ENCODE results near the gene FJX1.

FJX1 gene

DNA sequence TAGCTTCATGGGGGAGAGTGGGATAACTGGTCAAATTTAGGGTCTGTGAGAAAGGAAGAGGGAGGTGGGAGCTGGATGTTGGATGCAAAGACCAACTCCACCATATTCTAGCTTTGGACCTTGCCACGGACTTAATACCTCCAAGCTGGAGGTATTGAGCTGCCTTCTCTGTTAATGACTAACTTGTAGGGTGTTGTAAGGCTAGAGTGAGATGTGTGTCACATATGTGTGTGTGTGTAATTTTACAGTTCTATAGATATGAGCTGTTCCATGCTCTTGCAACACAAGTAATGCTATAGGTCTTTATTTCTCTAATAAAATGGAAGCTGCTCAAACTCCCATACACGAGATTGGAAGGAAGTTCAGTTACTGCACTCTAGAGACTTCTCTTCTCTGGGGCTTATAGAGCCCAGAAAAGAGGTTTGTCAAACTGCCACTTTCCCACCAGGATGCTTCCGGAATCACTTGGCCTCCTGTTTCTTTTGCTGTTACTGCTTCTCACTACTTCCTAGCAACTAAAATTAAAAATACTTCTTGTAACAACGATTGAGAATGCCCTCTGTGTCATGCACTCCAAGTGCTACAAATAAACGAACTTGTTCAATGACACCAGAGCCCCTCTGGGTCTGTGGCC is 16.0 kb upstream of the FJX1 start:
- TF ChIP-seq EZH2 (IDR thresholded peaks at IDR 0.05; ENCODE audit: borderline replicate concordance, low read length), result no peak
- Histone ChIP-seq H2AFZ (ENCODE audit: low read length) (no peak overlapping the region), H3K36me3 (ENCODE audit: insufficient read depth, low read length) (no peaks in the 10 kb centered on the region)

GRCh38 chr11:35602979-35603378 is 15.3 kb upstream of the FJX1 start:
- Histone ChIP-seq H3K36me3 (ENCODE audit: insufficient read depth, low read length) (no peaks in the 10 kb centered on the region), H3K9me3 (ENCODE audit: low read length) (no peaks in the 10 kb centered on the region), H3K9ac (ENCODE audit: low read length) (no peak overlapping the region), H2AFZ (ENCODE audit: low read length) (no peak overlapping the region), H3F3A (ENCODE audit: insufficient read depth, low read length) (no peaks in the 10 kb centered on the region), H3K4me2 (ENCODE audit: low read length) (no peak overlapping the region), H4K20me1 (ENCODE audit: insufficient read depth, low read length) (no peaks in the 10 kb centered on the region), H3K9me2 (ENCODE audit: low read depth, low read length) (no peaks in the 10 kb centered on the region), H3K4me1 (ENCODE audit: insufficient read depth, low read length, severe bottlenecking) (no peaks in the 10 kb centered on the region), H3K27ac (ENCODE audit: low read depth, low read length, poor library complexity, severe bottlenecking) (no peak overlapping the region), H3K4me3 (ENCODE audit: low read depth, low read length, poor library complexity, severe bottlenecking) (no peak overlapping the region), H3K79me2 (ENCODE audit: insufficient read depth, low read length) (no peaks in the 10 kb centered on the region), H3K27me3 (ENCODE audit: insufficient read depth, low read length) (0 out of 2 replicates have a peak, but pooled peaks cover 4% of the 10 kb centered on the region)
- TF ChIP-seq, protein P1, sequence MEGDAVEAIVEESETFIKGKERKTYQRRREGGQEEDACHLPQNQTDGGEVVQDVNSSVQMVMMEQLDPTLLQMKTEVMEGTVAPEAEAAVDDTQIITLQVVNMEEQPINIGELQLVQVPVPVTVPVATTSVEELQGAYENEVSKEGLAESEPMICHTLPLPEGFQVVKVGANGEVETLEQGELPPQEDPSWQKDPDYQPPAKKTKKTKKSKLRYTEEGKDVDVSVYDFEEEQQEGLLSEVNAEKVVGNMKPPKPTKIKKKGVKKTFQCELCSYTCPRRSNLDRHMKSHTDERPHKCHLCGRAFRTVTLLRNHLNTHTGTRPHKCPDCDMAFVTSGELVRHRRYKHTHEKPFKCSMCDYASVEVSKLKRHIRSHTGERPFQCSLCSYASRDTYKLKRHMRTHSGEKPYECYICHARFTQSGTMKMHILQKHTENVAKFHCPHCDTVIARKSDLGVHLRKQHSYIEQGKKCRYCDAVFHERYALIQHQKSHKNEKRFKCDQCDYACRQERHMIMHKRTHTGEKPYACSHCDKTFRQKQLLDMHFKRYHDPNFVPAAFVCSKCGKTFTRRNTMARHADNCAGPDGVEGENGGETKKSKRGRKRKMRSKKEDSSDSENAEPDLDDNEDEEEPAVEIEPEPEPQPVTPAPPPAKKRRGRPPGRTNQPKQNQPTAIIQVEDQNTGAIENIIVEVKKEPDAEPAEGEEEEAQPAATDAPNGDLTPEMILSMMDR (IDR thresholded peaks at IDR 0.05; ENCODE audit: low read length), result no peak
- no peak for TF ChIP-seq EZH2 (IDR thresholded peaks at IDR 0.05; ENCODE audit: borderline replicate concordance, low read length)

More for the DNA sequence above, 16.0 kb upstream of the FJX1 start:
- Histone ChIP-seq H3K4me2 (ENCODE audit: low read length) (no peak overlapping the region), H3K4me1 (ENCODE audit: insufficient read depth, low read length, severe bottlenecking) (no peaks in the 10 kb centered on the region), H3K4me3 (ENCODE audit: low read depth, low read length, poor library complexity, severe bottlenecking) (no peak overlapping the region), H3K9ac (ENCODE audit: low read length) (no peak overlapping the region), H4K20me1 (ENCODE audit: insufficient read depth, low read length) (no peaks in the 10 kb centered on the region), H3F3A (ENCODE audit: insufficient read depth, low read length) (no peaks in the 10 kb centered on the region), H3K9me2 (ENCODE audit: low read depth, low read length) (no peaks in the 10 kb centered on the region), H3K27me3 (ENCODE audit: insufficient read depth, low read length) (0 out of 2 replicates have a peak, but pooled peaks cover 4% of the 10 kb centered on the region), H3K9me3 (ENCODE audit: low read length) (no peaks in the 10 kb centered on the region), H3K27ac (ENCODE audit: low read depth, low read length, poor library complexity, severe bottlenecking) (no peak overlapping the region), H3K79me2 (ENCODE audit: insufficient read depth, low read length) (no peaks in the 10 kb centered on the region)

- no peak for TF ChIP-seq EZH2 (IDR thresholded peaks at IDR 0.05; ENCODE audit: borderline replicate concordance, low read length)
- TF ChIP-seq, protein P1 (IDR thresholded peaks at IDR 0.05; ENCODE audit: low read length), result no peak
- H3K4me1 ChIP-seq (ENCODE audit: insufficient read depth, low read length, severe bottlenecking), result no peaks in the 10 kb centered on the region
Observed at GRCh38 chr11:35605706-35606105, 12.6 kb upstream of the FJX1 start.

GRCh38 chr11:35606206-35606605 is 12.1 kb upstream of the FJX1 start:
- H2AFZ ChIP-seq (ENCODE audit: low read length), result no peak overlapping the region

More at GRCh38 chr11:35605706-35606105, 12.6 kb upstream of the FJX1 start:
- no peaks in the 10 kb centered on the region for H3K36me3 ChIP-seq (ENCODE audit: insufficient read depth, low read length)
- H3K9ac ChIP-seq (ENCODE audit: low read length), result no peak overlapping the region
- H3K9me3 ChIP-seq (ENCODE audit: low read length), result no peaks in the 10 kb centered on the region
- H3K27me3 ChIP-seq (ENCODE audit: insufficient read depth, low read length), result 0 out of 2 replicates have a peak, but pooled peaks cover 8% of the 10 kb centered on the region
- no peaks in the 10 kb centered on the region for H3K9me2 ChIP-seq (ENCODE audit: low read depth, low read length)
- H3K4me3 ChIP-seq (ENCODE audit: low read depth, low read length, poor library complexity, severe bottlenecking), result no peak overlapping the region
- no peaks in the 10 kb centered on the region for H3K79me2 ChIP-seq (ENCODE audit: insufficient read depth, low read length)
- H4K20me1 ChIP-seq (ENCODE audit: insufficient read depth, low read length), result no peaks in the 10 kb centered on the region
- no peak overlapping the region for H3K4me2 ChIP-seq (ENCODE audit: low read length)
- H3K27ac ChIP-seq (ENCODE audit: low read depth, low read length, poor library complexity, severe bottlenecking), result no peak overlapping the region
- no peak overlapping the region for H2AFZ ChIP-seq (ENCODE audit: low read length)
- no peaks in the 10 kb centered on the region for H3F3A ChIP-seq (ENCODE audit: insufficient read depth, low read length)

More at GRCh38 chr11:35606206-35606605, 12.1 kb upstream of the FJX1 start:
- no peak overlapping the region for H3K4me2 ChIP-seq (ENCODE audit: low read length)
- H3K4me1 ChIP-seq (ENCODE audit: insufficient read depth, low read length, severe bottlenecking), result no peaks in the 10 kb centered on the region
- no peak overlapping the region for H3K27ac ChIP-seq (ENCODE audit: low read depth, low read length, poor library complexity, severe bottlenecking)
- no peaks in the 10 kb centered on the region for H3K9me2 ChIP-seq (ENCODE audit: low read depth, low read length)
- H3K27me3 ChIP-seq (ENCODE audit: insufficient read depth, low read length), result 0 out of 2 replicates have a peak, but pooled peaks cover 8% of the 10 kb centered on the region
- no peak overlapping the region for H3K9ac ChIP-seq (ENCODE audit: low read length)
- H3K79me2 ChIP-seq (ENCODE audit: insufficient read depth, low read length), result no peaks in the 10 kb centered on the region
- no peaks in the 10 kb centered on the region for H3F3A ChIP-seq (ENCODE audit: insufficient read depth, low read length)
- no peaks in the 10 kb centered on the region for H3K36me3 ChIP-seq (ENCODE audit: insufficient read depth, low read length)
- H4K20me1 ChIP-seq (ENCODE audit: insufficient read depth, low read length), result no peaks in the 10 kb centered on the region
- TF ChIP-seq EZH2 (IDR thresholded peaks at IDR 0.05; ENCODE audit: borderline replicate concordance, low read length), result no peak
- TF ChIP-seq, protein P1 (IDR thresholded peaks at IDR 0.05; ENCODE audit: low read length), result no peak
- H3K4me3 ChIP-seq (ENCODE audit: low read depth, low read length, poor library complexity, severe bottlenecking), result no peak overlapping the region
- H3K9me3 ChIP-seq (ENCODE audit: low read length), result no peaks in the 10 kb centered on the region
